GM19193 (cell line): ENCODE data around the gene LECT2.

Experiments
- POLR2A ChIP-seq: IDR thresholded peaks from 4 replicates; pipeline ENCODE4 v1.6.1; 2011; ENCODE audit not compliant: insufficient read depth, insufficient read length; ENCODE audit errors: extremely low read depth

Gene LECT2

DNA sequence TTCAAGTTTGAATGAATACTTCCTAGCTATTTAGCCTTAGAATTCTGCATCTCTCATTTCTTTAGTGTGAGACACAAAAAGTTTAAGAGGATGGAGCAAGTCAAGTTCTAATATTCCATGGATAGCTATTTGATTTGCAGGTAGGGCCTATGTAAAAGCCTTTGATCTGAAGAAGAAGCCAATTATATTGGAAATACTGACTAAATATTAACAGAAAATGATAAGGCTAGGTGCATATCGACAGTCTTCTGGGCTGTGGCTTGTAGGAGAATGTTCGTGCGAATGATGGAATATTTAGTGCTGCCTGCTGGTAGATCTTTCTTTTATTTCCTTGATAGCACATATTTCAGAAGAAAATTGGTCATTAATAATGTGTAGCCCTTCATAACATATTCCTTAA lies at the start of gene LECT2:
TSS of gene LECT2 (minus strand) at position 85 of the 400 bp plus-strand sequence. CDS start 150 bp downstream, outside the sequence.
- TF ChIP-seq POLR2A, result no peak

DNA sequence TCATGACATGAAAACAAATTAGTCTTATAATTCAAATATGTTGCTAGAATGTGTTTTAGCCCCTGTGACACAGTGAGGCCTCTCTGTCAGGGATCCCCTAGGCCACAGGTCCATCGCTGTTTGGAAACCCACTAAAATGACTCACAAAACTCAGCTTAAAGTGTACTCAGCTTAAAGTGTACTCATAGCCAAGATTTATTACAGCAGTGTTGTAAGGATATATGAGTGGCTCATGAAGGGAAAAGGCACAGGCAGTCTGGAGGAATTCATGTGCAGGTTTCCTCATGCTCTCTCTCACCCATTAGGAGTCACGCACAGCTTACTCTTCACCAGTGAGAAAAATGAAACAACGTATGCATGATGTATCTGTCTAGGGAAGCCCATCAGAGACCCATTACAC lies 49.7 kb upstream of the LECT2 start:
- no peak for TF ChIP-seq POLR2A

DNA sequence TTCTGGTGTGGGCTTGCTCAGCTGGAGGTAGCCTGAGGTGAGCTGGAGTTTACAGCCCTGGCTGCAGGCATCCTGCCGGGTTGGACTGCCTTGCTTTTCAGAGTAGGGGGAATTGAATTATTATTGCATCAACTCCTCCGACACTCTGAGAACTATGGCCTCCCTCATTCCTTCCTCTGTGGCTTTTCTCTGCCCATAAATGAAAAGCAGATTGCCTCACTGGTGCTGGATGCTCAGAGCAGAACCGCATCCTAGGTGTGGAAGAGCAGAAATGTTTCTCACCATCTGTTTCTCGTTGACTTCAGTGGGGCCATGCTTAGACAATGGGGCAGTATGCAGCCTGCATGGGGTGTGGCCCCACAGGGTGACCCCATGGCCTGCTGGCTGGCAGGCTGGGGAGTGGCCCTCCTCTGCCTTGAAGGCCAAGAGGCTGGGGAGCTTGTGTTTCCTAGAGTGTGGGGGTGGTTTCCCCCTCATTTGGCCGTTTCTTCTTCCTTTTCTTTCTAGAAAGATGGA lies 46.7 kb upstream of the LECT2 start:
- TF ChIP-seq POLR2A, result no peak

DNA sequence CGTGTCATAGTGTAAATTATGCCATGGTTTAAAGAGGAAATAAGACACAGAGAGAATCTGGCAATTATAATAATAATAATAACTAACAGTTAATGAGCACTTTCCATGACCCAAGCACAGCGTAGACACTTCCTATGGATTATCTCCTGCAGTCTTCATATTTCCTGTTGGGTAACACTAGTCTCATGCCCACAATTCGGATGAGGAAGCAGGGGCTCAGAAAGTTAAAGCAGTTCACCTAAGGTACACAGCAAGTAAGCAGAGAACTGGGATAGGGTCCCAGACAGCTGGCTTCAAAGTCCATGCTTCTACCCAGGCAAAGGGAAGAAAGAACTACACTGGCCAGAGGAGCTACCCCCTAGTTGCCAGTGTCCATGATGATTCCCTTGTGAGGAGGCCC lies 46.1 kb upstream of the LECT2 start:
- TF ChIP-seq POLR2A, result no peak

DNA sequence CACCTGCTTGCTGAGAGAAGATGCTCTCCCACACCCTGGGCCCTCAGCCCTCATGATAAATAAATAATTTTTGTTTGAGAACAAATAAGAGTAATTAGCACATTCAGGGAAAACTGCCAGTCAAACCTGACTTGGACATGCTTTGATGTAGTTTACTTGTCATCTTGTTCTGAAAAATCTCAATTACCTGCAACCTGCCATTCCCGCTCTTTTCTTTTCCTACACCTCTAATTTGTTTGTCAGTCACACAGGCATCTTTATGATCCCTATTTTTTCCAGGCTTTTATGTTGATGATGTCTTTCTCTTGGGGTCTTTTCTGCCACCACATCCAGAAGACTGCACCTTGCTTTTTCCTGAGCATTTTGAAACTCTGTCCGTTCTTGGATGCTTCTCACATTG lies 45.4 kb upstream of the LECT2 start:
- TF ChIP-seq POLR2A, result no peak

DNA sequence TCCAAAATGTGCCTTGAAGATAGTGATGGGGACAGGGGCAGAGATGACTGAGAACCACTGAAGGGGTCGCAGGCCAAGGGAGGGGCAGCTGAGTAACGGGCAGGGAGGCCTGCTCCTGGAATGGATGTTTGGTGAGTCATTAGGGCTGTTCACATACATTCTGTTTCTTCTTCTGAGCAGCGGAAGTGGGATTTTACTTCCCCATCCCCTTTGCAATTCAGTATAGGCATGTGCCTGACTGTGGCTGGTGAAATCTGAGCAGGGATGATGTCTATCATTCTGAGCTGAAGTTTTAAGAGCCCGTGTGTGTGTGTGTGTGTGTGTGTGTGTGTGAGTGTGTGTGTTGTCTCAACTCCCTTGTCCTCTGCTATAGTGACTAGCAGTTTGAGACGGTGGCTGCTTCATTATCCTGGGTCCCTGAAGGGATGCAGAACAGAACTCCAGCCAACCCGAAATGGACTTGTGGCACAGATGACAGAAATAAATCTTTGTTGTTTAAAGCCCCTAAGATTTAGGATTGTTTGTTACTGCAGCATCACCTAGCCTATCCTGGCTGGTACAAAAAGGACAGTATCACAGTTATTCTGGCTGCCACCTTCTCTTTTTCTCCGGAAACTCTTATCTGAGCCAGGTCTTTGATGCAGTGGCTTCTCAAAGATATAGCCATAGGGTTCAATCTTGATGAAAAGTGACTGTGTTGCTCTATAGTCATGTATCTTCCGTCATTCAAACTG lies 44.8 kb upstream of the LECT2 start:
- TF ChIP-seq POLR2A, result no peak

DNA sequence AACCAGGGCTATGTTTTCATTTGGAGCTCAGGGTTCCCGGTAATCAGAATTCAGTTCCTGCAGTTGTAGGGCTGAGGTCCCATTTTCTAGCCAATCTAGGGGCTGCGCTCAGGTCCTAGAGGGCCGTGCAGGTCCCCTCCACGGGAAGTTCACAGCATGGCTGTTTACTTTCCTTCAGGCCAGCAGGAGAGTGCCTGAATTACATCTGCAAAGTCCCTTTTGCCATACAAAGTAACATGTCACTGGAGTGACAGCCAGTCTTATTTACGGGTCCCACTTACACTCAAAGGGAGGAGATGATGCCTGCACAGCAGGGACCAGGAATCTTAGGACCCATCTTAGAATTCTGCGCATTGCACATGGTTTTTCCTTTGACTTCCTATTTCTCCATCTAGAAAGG lies 44.1 kb upstream of the LECT2 start:
- no peak for TF ChIP-seq POLR2A

DNA sequence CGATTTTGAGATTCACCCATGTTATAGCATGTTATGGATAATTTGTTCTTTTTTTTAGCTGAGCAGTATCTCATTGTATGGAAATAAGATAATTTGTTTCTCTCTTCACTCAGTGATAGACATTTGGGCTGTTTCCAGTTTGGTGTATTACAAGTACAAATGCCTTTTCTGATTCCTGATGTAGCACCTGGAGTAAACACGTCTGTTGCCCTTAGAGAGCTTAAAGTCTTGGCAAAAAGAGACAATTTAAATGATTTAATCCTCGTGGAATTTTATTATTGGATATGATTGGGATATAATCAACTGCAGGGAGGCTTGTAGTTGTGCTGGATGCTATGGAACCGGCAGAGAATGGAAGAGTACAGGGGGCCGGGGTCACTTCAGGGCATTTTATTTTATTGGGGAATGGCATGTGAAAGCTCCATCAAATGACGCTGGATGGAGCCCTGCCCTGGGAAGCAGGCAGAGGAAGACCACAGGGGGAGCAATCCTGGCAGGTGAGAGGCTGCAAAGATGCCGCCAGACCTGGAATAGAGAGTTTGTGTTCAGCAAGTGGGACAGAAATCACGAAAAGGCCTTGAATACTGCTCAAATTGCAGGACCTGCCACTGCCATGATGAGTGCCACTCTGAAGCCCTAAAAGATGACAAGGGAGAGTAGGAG lies 43.0 kb upstream of the LECT2 start:
- no peak for TF ChIP-seq POLR2A

DNA sequence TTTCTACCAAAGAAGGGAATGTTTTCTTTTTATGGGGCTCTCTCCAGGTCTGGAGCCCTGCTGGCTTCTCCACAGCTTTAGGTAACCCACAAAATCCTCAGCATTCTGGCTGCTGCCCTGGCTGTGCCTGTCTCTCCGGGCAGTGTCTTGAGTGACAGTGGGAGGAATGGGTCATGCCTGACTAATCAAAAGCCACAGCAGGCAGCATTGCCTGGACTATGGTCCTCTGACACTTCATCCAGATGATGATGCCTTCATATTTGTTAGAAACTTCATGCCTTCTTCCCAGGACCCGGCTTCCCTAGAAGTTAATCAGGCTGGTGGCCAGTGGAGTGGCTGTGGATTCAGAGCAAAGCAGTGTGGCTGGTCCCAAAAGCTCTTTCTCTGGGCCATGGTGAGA lies 41.8 kb upstream of the LECT2 start:
- no peak for TF ChIP-seq POLR2A

DNA sequence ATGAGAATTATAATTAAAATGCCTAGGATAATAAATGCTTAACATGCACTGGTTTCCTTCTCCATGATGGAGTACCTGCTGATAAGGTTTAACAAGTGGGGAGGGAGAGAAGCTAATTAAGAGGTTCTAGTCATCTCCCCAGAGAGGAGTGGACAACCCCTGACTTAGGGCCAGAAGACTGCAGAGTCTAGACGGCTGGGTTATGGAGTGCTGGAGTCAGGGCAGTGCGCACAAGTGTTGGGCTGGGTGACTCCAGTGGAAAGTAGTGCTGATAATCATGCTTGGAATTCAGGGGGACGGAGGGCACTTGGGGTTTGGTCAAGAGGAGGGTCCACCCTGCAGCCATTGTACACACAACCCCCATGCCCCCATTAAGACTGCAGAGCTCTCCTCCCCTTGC lies 41.2 kb upstream of the LECT2 start:
- TF ChIP-seq POLR2A, result no peak

DNA sequence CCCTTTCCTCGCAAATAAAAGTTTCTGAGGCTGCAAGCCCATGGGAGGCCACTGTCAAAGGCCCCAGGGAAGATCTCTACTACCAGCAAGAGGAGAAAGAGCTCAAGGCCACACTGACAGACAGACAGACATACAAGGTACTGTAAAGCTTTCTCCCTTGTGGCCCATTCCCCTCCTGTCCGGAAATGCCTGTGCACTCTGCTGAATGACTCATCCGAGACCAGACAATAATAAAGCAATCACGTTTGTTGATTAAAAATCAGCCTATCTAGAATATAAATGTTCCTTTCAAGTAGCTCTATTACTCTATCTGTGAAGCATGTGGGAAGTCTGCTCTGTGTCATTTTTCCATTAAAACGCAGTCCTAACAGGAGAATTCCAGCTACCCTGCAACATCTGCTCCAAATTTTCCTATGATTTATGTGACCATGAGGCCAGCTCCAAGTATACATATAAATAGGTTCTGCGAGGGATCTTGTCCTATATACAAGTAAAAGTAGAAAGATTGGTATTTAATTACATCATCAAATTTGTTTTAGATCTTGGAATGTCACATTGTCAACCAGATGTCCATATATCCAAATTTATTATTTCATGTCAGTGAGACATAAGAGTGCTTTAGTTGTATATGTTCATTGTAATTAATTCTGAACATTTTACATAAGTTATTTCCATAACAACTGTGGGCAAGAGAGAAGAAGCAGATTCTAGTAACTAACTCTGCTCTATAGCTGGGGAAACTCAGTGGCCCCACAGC lies 39.3 kb upstream of the LECT2 start:
- TF ChIP-seq POLR2A, result no peak

DNA sequence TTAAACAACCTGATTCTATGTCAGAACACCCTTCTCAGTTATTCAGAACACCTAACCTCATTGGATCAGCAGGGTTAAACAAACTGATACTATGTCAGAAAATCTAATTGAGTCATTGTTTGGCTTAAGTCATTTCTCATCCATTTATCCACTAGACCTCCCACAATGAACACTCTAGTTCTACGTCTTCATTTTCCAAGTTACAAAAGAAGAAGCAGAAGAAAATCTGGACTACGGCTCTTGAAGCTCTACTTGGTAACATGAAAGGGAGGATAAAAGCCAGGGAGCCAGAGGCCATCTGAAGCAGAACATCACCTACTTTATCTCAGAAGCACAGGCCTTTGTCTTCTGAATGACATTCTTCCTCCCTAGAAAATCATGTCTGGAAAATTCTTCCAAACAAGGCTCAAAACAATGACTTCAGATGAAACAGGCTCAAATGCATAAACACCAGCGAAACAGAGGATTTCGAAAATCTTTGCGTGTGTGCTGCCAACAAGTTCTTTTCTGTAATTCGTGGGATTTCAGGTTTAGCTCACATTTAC lies 38.6 kb upstream of the LECT2 start:
- TF ChIP-seq POLR2A, result no peak

DNA sequence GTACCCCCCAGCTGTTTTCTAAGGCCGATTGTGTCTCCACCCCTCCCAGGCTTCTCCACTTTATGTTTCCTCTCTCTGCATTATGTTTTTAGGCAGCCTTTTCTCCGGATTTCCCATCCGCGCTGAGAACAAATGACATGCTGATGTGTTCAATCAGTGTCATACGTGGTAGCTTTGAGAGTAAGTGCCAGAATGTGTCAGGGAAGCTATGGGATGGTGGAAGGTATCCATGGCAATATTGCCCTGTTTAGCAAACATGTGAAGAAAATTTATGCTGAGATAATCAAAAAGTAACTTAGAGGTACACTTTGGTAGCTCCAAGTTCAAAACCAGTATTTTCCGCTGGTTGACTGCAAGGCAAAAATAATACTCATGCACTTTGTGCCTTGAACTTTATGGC lies 36.6 kb upstream of the LECT2 start:
- TF ChIP-seq POLR2A, result no peak

DNA sequence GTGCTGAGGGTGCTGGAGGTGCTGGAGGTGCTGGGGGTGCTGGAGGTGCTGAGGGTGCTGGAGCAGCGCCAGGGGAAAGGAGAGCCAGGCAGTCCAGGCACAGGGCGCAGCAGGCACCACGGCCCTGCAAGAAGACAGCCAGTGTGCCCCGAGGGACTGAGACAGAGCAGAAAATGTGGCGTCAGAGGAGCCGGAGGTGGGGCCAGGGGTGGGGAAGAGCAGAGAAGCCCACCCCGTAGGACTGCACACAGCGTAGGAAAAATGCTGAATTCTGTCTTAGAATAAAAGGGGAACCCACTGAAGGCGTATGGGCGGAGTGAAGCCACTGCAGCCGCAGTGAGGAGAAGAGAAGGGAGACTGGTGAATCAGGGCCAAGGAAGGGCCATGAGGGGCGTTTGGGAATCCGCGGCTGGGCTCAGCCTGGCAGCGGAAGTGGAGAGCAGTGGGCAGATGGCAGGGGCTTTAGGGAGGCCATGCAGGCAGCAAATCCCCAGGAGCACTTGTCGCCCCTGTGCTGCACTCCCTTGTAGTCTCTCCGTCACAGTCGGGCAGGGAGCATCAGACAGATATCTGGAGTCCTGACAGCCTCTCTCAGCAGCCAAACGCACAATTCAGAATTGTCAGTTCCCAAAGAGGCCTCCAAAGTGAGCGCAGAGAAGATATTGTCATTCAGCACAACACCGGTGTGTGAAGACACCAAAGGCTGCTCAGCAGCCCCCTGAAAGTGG lies 35.9 kb upstream of the LECT2 start:
- no peak for TF ChIP-seq POLR2A

DNA sequence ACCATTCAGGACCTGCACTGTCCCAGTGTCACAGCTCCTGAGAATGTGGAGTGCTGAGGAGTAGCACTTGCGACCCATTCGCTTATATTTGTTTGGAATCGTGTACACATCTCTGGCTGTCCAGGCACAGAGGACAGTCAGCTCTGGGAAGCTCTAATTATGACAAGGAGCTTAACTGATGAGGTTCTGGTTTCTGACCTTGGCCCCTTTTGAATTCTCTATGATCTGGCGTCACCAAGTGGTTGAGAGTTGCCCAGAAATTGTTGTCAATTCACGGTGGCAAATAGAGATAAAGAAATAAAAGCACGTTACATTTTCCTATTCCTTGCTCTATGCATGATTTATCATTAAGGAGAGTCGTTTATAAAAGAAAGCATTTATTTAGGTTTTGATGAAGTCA lies 34.9 kb upstream of the LECT2 start:
- TF ChIP-seq POLR2A, result no peak
